GM18498 (cell line): ENCODE measurements around the gene IQCN.
"Not testable (repeated sequence)": the region's sequence is repeated elsewhere in the genome, so short reads cannot be mapped to it uniquely, and the experiment has no call there.

Experiments used
- ATAC-seq: cut with Tn5 transposase; IDR thresholded peaks from one replicate; pipeline ENCODE4 v1.9.1; 2021; ENCODE audit warnings: mild to moderate bottlenecking, moderate library complexity; ENCODE audit not compliant: unreplicated experiment

IQCN gene

DNA sequence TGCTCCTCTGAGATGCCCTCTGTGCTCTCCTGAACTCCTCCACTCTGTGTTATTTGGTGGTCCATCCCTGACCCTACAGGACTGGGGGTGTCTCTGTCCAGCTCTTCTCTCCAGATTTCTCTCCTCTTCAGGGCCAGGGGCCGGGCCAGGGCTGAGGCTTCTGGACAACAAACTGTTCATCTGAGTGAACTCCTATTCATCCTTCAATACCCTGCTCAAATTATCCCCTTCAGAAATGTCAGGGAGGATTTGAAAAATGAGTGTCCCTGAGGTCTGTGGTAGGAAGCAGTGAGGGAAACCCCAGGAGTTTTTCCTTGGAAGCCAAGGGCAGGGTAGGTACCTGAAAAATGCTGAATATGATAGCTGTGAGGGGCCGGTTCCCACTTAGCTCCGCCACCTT, 55.7 kb downstream of the IQCN start:
- ATAC-seq, result no peak

DNA sequence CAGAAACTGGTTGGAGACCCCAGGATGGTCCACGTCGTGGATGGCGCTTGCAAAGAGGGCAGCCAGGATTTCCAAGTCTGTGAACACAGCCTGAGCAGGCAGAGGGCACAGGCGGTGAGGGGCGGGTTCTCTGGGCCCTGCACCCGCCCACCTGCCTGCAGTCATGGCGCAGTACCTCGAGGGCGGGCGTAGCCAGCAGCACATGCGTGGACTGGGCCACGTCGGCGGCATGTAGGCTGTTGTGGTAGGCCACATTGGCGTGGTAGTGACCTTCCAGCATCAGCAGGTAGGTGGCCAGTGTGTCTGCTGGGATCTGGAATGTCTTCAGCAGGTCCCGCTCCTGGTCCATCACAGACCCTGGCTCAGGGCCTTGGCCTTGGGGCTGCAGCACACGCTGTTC, 56.1 kb downstream of the IQCN start:
- ATAC-seq, result no peak

- ATAC-seq, result no peak
Measured at GRCh38 chr19:18216789-18217188, 57.5 kb downstream of the IQCN start.

GRCh38 chr19:18214779-18215433, 59.3 kb downstream of the IQCN start:
- ATAC-seq, result no peak

DNA sequence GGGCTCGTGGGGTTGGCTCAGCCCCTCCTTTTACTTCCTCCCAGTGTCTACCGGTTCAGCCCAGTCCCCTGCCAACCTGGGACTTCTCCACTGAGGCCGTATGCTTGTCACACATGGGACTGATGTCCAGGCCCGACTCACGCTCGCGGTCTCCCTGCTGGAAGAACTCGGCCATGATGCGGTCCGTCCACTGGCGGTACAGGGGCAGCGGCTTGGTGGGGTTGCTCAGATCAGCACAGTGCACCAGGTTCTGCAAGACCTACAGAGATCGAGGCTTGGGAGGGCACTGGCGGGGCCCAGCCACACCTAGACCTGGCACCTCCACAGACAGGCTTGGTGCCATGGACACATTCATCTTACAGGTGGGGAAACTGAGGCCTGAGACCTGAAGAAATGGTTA, 62.6 kb downstream of the IQCN start:
- no peak for ATAC-seq

DNA sequence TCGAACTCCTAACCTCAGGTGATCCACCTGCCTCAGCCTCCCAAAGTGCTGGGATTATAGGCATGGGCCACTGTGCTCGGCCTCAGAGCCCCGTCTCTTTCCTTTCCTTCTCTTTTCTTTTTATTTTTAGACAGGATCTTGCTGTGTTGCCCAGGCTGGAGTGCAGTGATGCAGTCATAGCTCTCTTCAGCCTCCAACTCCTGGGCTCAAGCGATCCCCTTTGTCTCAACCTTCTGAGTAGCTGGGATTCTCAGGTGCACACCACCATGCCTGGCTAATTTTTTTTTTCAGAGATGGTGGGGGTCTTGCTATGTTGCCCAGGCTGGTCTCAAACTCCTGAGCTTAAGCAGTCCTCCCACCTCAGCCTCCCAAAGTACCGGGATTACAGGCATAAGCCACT, 64.3 kb downstream of the IQCN start:
- ATAC-seq, result not testable (repeated sequence)

DNA sequence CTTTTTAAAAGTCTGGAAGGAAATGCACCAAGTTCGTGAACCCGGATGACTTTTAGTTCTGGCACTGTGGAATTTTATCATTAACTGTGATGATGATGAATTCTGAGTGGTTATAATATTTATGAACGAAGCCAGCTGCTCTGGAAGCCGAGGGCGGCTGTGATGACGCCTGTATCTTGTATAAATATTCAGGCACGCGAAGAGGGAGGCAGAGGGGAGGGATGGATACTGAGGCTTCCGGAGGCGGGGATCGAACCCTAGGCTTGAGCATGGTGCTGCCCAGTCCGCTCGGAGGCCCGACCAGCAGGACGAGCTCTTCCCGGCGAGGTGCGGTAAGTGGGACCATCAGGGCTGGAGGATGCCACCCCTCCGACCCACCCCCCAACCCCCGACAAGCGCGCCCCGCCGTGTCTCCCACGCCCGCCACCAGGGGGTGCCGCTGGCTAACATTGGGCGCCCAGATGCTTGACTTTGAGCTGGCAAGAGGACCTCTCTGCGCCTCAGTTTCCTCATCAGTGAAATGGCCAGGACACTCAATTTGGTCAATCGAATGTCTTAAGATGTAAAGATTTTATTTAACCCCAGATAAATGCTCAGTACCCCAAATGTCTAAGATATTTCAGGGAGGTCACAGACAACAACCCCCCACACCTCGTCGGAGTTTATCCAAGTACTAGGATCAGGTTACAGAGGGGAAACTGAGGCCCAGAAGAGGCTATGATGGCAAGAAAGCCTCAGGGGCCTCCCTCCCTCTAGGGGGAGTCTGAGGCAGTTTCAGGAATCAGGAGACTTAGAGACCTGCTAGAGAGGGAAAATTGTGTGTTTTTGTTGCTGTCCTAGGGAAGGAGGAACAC, 65.9 kb downstream of the IQCN start:
- ATAC-seq, result no peak
